Neural progenitor cell (in vitro differentiated cells): ENCODE measurements around the gene CFAP57.

Experiments
- CTCF ChIP-seq: fragments of 200-600 bp; sonication (generic); IDR thresholded peaks from 2 replicates; pipeline ENCODE4 v1.5.1; 2017; ENCODE audit warnings: antibody characterized with exemption, mild to moderate bottlenecking
- EZH2 ChIP-seq: fragments of 200-600 bp; sonication (generic); IDR thresholded peaks from 2 replicates; pipeline ENCODE4 v1.6.1; 2017; ENCODE audit warnings: antibody characterized with exemption, mild to moderate bottlenecking, moderate library complexity

GRCh38 chr1:43246466-43247213 lies 74.5 kb downstream of the CFAP57 start:
- TF ChIP-seq CTCF (no peak), EZH2 (no peak)
